ENCODE measurements around the gene KIRREL3.

DNA sequence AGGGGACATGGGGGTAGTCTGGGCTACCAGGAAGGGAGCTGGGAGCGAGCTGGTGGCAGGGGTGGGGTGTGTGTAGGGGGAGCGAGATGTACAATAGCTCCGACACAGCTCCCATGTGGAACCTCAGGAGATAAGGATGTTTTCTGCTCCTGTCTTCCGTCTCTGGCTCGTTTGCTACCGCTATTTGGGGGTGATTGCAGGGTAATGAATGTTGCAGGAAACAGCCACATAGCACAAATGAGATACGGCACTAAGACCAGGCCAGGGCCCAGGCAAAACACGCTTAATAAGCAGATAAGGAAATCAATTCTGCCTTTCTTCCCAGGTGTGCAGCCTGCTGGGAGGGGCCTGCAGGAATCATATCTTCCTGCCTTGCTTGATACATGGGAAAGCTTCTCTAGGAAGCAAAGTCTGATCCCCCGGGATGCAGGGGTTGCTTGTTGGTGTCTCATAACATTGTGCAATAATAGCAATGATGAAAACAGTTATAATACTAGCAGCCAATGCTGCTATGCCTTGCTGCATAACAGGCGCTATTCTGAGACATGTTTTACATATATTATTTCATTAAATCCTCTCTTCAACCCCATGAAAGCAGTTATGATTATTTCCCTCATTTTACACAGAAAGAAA lies 486.4 kb downstream of the KIRREL3 start:
- TF ChIP-seq GATA2 (IDR thresholded peaks at IDR 0.05; ENCODE audit: low read depth, low read length) = peak; percentile 81
- no peak for TF ChIP-seq GATA3 (IDR thresholded peaks at IDR 0.05; ENCODE audit: low read depth, low read length)
